ENCODE measurements around the gene KIR2DL3.

Gene KIR2DL3

DNA sequence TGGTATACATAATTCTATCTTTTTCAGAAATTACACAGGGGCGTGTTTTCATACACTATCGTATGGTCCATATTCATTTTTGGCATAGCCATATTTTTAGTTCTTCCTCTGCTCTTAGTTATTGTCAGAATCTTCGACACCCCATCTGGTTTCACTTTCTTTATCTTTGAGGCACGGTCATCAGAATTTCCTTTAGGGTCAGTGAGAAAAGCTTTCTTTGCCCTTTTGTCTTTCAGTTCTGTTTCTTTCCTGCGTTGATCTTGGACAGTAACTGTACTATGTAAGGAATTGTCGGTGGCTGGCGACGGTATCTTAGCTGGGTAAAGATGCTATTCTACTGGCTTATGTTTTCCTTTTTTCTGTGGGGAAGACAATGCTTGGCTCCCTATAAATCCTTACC is 54.5 kb downstream of the KIR2DL3 start:
- DNase-seq (ENCODE audit: low read depth in 3 of 3) = no peak

DNA sequence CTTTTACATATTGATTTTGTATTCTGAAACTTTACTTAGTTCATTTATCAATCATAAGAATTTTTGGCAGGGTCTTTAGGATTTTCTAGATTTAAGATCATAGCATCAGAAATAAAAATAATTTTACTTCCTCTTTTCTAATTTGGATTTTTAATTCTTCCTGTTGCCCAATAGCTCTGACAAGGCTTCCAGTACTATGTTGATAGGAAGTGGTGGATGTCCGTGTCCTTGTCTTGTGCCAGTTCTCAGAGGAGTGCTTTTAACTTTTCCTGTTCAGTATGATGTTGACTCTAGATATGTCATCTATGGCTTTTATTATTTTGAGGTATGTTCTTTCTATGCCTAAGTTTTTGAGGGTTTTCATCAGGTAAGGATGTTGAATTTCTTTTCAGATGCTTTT is 57.4 kb downstream of the KIR2DL3 start:
- DNase-seq (ENCODE audit: low read depth in 3 of 3) = no peak

Data from stimulated activated CD4-positive, alpha-beta T cell treated with anti-CD3 and anti-CD28 coated beads, TNF-alpha, amount 100 ng/mL, for 24 hours (primary cell).